HCT116 (cell line): Measurements from ENCODE around the gene OTOG. TPM values are rescaled to one million over a fixed set of nuclear protein-coding genes. Genes with fewer than 3 reads are reported as not detected.

Experiments used
- ATAC-seq: fragments of 200-7000 bp; cut with Tn5 transposase; 2 replicates; pipeline ENCODE4 v1.9.1; 2020; ENCODE audit warnings: mild to moderate bottlenecking, moderate library complexity
- BruUV-seq: library from RNA; stranded (reverse); fragments of 400-500 nt; replicated peaks from 2 replicates; lab custom pipeline; 2021; lab: Mats Ljungman, UMichigan
- CTCF ChIA-PET: fragments of 300-600 bp; sonication (Branson Sonifier 250); formaldehyde crosslinking; loops from one replicate; lab custom pipeline; 2021; ENCODE audit warnings: antibody characterized with exemption; lab: Charles Lee
- POLR2A ChIA-PET: fragments of 300-600, 350-600 bp; sonication (Branson Sonifier 250); formaldehyde crosslinking; loops from one replicate; lab custom pipeline; 2021; ENCODE audit warnings: antibody characterized with exemption; lab: Charles Lee
- RAD21 ChIA-PET, 2 experiments: fragments of 300-600 bp; sonication (Branson Sonifier 250); formaldehyde crosslinking; loops; one replicate each; lab custom pipeline; 2023; ENCODE audit warnings: low total read pairs in 2 of 2; ENCODE audit not compliant: uncharacterized antibody in 2 of 2, unreplicated experiment in 2 of 2, low non-redundant PET in 1 of 2; lab: Charles Lee
- DNase-seq: peaks from one replicate; pipeline ENCODE4 v3.0.0-alpha.2; 2010; ENCODE audit warnings: low read depth, low spot score
- H2AFZ ChIP-seq: fragments of 200-600 bp; shearing (Covaris generic), sonication (generic); 2 replicates; pipeline ENCODE4 v1.6.1; 2017; ENCODE audit warnings: low read depth, mixed run types, mixed read lengths, antibody characterized with exemption, low read length; ENCODE audit not compliant: poor library complexity, severe bottlenecking
- H3K27ac ChIP-seq: 2 replicates; pipeline ENCODE4 v1.5.1; 2012; ENCODE audit warnings: low read depth, low read length
- H3K27me3 ChIP-seq: fragments of 200-600 bp; sonication (generic); 2 replicates; pipeline ENCODE4 v1.6.1; 2016; ENCODE audit warnings: mixed run types, low read length, mixed read lengths; ENCODE audit not compliant: insufficient read depth
- H3K36me3 ChIP-seq, 2 experiments: fragments of 200-500 bp in 1 of 2; fragments of 200-600 bp in 1 of 2; sonication (Bioruptor generic) in 1 of 2; sonication (generic) in 1 of 2; 2 replicates each; pipeline versions ENCODE4 v1.5.1 to v1.6.1; 2014 to 2016; ENCODE audit warnings: low read length in 2 of 2, inconsistent platforms in 1 of 2, mixed read lengths in 1 of 2, mixed run types in 1 of 2; ENCODE audit not compliant: insufficient read depth in 2 of 2, control insufficient read depth in 1 of 2
- H3K4me1 ChIP-seq, 2 experiments: fragments of 200-600 bp in 1 of 2; sonication (generic) in 1 of 2; 2 replicates each; pipeline versions ENCODE4 v1.5.1 to v1.6.1; 2012 to 2017; ENCODE audit warnings: low read length in 2 of 2, inconsistent platforms in 1 of 2, mild to moderate bottlenecking in 1 of 2, mixed read lengths in 1 of 2, mixed run types in 1 of 2, moderate library complexity in 1 of 2; ENCODE audit not compliant: insufficient read depth in 2 of 2, control insufficient read depth in 1 of 2
- H3K4me2 ChIP-seq: fragments of 200-600 bp; sonication (generic); 2 replicates; pipeline ENCODE4 v1.6.1; 2017; ENCODE audit warnings: mixed run types, low read length, mixed read lengths
- H3K4me3 ChIP-seq, 2 experiments: fragments of 200-600 bp in 1 of 2; sonication (generic) in 1 of 2; replicated peaks in 1 of 2; 2 replicates each; pipeline ENCODE4 v1.5.1; 2011 to 2016; ENCODE audit warnings: low read length in 2 of 2, control low read depth in 1 of 2, low read depth in 1 of 2, mild to moderate bottlenecking in 1 of 2, mixed read lengths in 1 of 2, mixed run types in 1 of 2
- H3K79me2 ChIP-seq: fragments of 200-600 bp; sonication (generic); 2 replicates; pipeline ENCODE4 v1.6.1; 2017; ENCODE audit warnings: mild to moderate bottlenecking, mixed run types, low read length, moderate library complexity, mixed read lengths; ENCODE audit not compliant: insufficient read depth
- H3K9ac ChIP-seq: fragments of 200-600 bp; sonication (generic); 2 replicates; pipeline ENCODE4 v1.6.1; 2016; ENCODE audit warnings: low read length, mixed read lengths
- H3K9me2 ChIP-seq: fragments of 200-600 bp; sonication (generic), shearing (Covaris generic); 2 replicates; pipeline ENCODE4 v1.6.1; 2017; ENCODE audit warnings: mixed run types, mild to moderate bottlenecking, moderate library complexity; ENCODE audit not compliant: insufficient read depth
- H3K9me3 ChIP-seq, 2 experiments: fragments of 200-500 bp in 1 of 2; fragments of 200-600 bp in 1 of 2; sonication (Bioruptor generic) in 1 of 2; sonication (generic) in 1 of 2; 2 replicates each; pipeline ENCODE4 v1.6.1; 2014 to 2017; ENCODE audit warnings: low read length in 2 of 2, mixed read lengths in 2 of 2, inconsistent platforms in 1 of 2, low read depth in 1 of 2, mild to moderate bottlenecking in 1 of 2, mixed run types in 1 of 2, moderate library complexity in 1 of 2; ENCODE audit not compliant: control insufficient read depth in 1 of 2, insufficient read depth in 1 of 2
- H4K20me1 ChIP-seq: fragments of 200-600 bp; sonication (generic), shearing (Covaris generic); 2 replicates; pipeline ENCODE4 v1.6.1; 2017; ENCODE audit warnings: mixed run types, mild to moderate bottlenecking, moderate library complexity; ENCODE audit not compliant: insufficient read depth
- CBX3 ChIP-seq: IDR thresholded peaks from 2 replicates; pipeline ENCODE4 v1.6.1; 2012; ENCODE audit warnings: low read depth
- CEBPB ChIP-seq: IDR thresholded peaks from 2 replicates; pipeline ENCODE4 v1.6.1; 2012; ENCODE audit warnings: low read depth
- EGR1 ChIP-seq: IDR thresholded peaks from 2 replicates; pipeline ENCODE4 v1.6.1; 2012; ENCODE audit warnings: low read depth
- ELF1 ChIP-seq: IDR thresholded peaks from 2 replicates; pipeline ENCODE4 v1.6.1; 2012; ENCODE audit warnings: low read depth, borderline replicate concordance
- EZH2 ChIP-seq: fragments of 200-600 bp; sonication (generic); IDR thresholded peaks from 2 replicates; pipeline ENCODE4 v1.6.1; 2017; ENCODE audit warnings: antibody characterized with exemption, mixed run types
- JUND ChIP-seq: IDR thresholded peaks from 2 replicates; pipeline ENCODE4 v1.6.1; 2012
- POLR2AphosphoS5 ChIP-seq: IDR thresholded peaks from 2 replicates; pipeline ENCODE4 v1.6.1; 2011; ENCODE audit warnings: mild to moderate bottlenecking, low read depth, low read length, moderate library complexity
- RAD21 ChIP-seq: IDR thresholded peaks from 2 replicates; pipeline ENCODE4 v1.6.1; 2012; ENCODE audit warnings: low read depth, mild to moderate bottlenecking
- SIN3A ChIP-seq: IDR thresholded peaks from 2 replicates; pipeline ENCODE4 v1.6.1; 2012; ENCODE audit warnings: low read depth
- SP1 ChIP-seq: IDR thresholded peaks from 2 replicates; pipeline ENCODE4 v1.6.1; 2012; ENCODE audit warnings: low read depth
- SRF ChIP-seq: IDR thresholded peaks from 2 replicates; pipeline ENCODE4 v1.6.1; 2012; ENCODE audit warnings: low read depth
- TCF7L2 ChIP-seq: IDR thresholded peaks from 2 replicates; pipeline ENCODE4 v1.7.0; 2011; ENCODE audit warnings: borderline replicate concordance, inconsistent platforms; ENCODE audit not compliant: insufficient read depth, insufficient read length; ENCODE audit errors: extremely low read depth
- ZFX ChIP-seq: fragments of 450-650 bp; IDR thresholded peaks from 2 replicates; pipeline ENCODE4 v1.6.1; 2017
- ZNF274 ChIP-seq: fragments of 200-500 bp; sonication (Bioruptor generic); IDR thresholded peaks from 2 replicates; pipeline ENCODE4 v1.6.1; 2014; ENCODE audit warnings: mild to moderate bottlenecking, low read depth, low read length, inconsistent platforms
- intact Hi-C: fragments of 100-400 bp; cut with micrococcal nuclease; formaldehyde crosslinking; loops from 2 replicates; pipeline ENCODE4 v1.10.0; 2022
- total RNA-seq: library from RNA; stranded (reverse); gene quantifications from one replicate; pipeline ENCODE4 v1.2.1, GENCODE V29; 2021; ENCODE audit not compliant: unreplicated experiment
- TF ChIP-seq, protein P1 (sequence below), 3 experiments: fragments of 200-600 bp in 1 of 3; sonication (generic) in 1 of 3; IDR thresholded peaks in 2 of 3; conservative IDR thresholded peaks in 1 of 3; 2 replicates each; pipeline ENCODE4 v1.5.1; 2012 to 2017; ENCODE audit warnings: low read depth in 2 of 3, low read length in 2 of 3, antibody characterized with exemption in 1 of 3, borderline replicate concordance in 1 of 3, control low read depth in 1 of 3, mild to moderate bottlenecking in 1 of 3, mixed read lengths in 1 of 3, mixed run types in 1 of 3, moderate library complexity in 1 of 3; ENCODE audit not compliant: insufficient read depth in 1 of 3
- TF ChIP-seq, protein P2 (sequence below): IDR thresholded peaks from 2 replicates; pipeline ENCODE4 v1.6.1; 2011; ENCODE audit warnings: mild to moderate bottlenecking, low read length, moderate library complexity; ENCODE audit not compliant: insufficient replicate concordance; ENCODE audit errors: extremely low read depth
- TF ChIP-seq, protein P3 (sequence below): IDR thresholded peaks from 2 replicates; pipeline ENCODE4 v1.6.1; 2012; ENCODE audit warnings: low read depth
- TF ChIP-seq, protein P4 (sequence below): IDR thresholded peaks from 2 replicates; pipeline ENCODE4 v1.6.1; 2012

The OTOG gene
- total RNA-seq, 1 experiment from 2014 or later: 0.07 TPM

DNA sequence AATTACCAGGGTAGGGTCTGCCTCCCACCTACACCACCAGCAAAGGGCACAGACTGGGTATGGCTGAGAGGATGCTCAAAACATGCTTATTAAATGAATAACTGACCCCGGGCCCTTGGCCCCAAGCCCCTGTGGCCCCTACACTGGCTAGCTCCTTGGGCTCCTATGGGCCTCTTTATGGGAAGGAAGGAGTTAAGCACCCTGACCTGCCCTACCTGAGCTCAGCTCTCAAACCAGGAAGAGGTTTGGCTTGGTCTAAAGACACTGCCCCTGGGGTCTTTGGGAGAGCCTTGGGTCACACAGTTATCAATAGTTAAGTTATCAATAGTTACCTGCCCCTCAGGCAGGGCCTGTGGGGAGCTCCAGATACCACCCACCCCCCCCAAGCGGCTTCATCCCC, 4.0 kb upstream of the OTOG start:
- BruUV-seq: no TSS peak
- no peak overlapping the region for H2AFZ ChIP-seq
- H3K27ac ChIP-seq: no peak overlapping the region
- no peak for TF ChIP-seq ELF1
- TF ChIP-seq, protein P1, sequence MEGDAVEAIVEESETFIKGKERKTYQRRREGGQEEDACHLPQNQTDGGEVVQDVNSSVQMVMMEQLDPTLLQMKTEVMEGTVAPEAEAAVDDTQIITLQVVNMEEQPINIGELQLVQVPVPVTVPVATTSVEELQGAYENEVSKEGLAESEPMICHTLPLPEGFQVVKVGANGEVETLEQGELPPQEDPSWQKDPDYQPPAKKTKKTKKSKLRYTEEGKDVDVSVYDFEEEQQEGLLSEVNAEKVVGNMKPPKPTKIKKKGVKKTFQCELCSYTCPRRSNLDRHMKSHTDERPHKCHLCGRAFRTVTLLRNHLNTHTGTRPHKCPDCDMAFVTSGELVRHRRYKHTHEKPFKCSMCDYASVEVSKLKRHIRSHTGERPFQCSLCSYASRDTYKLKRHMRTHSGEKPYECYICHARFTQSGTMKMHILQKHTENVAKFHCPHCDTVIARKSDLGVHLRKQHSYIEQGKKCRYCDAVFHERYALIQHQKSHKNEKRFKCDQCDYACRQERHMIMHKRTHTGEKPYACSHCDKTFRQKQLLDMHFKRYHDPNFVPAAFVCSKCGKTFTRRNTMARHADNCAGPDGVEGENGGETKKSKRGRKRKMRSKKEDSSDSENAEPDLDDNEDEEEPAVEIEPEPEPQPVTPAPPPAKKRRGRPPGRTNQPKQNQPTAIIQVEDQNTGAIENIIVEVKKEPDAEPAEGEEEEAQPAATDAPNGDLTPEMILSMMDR (IDR thresholded peaks at IDR 0.05 in 2 of 3, conservative IDR thresholded peaks at IDR 0.05 in 1 of 3; ENCODE audit: borderline replicate concordance in 1 of 3, insufficient read depth in 1 of 3, low read depth in 2 of 3, low read length in 2 of 3): no peak
- TF ChIP-seq, protein P2, sequence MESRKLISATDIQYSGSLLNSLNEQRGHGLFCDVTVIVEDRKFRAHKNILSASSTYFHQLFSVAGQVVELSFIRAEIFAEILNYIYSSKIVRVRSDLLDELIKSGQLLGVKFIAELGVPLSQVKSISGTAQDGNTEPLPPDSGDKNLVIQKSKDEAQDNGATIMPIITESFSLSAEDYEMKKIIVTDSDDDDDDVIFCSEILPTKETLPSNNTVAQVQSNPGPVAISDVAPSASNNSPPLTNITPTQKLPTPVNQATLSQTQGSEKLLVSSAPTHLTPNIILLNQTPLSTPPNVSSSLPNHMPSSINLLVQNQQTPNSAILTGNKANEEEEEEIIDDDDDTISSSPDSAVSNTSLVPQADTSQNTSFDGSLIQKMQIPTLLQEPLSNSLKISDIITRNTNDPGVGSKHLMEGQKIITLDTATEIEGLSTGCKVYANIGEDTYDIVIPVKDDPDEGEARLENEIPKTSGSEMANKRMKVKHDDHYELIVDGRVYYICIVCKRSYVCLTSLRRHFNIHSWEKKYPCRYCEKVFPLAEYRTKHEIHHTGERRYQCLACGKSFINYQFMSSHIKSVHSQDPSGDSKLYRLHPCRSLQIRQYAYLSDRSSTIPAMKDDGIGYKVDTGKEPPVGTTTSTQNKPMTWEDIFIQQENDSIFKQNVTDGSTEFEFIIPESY: no peak
- TF ChIP-seq SP1: no peak
- no peak for TF ChIP-seq CEBPB
- TF ChIP-seq TCF7L2: no peak
- no peak for TF ChIP-seq RAD21
- TF ChIP-seq EGR1: no peak
- no peak for TF ChIP-seq ZFX
- TF ChIP-seq SIN3A: no peak
- no peak for TF ChIP-seq ZNF274
- TF ChIP-seq POLR2AphosphoS5: no peak
- no peak for TF ChIP-seq JUND
- TF ChIP-seq, protein P3, sequence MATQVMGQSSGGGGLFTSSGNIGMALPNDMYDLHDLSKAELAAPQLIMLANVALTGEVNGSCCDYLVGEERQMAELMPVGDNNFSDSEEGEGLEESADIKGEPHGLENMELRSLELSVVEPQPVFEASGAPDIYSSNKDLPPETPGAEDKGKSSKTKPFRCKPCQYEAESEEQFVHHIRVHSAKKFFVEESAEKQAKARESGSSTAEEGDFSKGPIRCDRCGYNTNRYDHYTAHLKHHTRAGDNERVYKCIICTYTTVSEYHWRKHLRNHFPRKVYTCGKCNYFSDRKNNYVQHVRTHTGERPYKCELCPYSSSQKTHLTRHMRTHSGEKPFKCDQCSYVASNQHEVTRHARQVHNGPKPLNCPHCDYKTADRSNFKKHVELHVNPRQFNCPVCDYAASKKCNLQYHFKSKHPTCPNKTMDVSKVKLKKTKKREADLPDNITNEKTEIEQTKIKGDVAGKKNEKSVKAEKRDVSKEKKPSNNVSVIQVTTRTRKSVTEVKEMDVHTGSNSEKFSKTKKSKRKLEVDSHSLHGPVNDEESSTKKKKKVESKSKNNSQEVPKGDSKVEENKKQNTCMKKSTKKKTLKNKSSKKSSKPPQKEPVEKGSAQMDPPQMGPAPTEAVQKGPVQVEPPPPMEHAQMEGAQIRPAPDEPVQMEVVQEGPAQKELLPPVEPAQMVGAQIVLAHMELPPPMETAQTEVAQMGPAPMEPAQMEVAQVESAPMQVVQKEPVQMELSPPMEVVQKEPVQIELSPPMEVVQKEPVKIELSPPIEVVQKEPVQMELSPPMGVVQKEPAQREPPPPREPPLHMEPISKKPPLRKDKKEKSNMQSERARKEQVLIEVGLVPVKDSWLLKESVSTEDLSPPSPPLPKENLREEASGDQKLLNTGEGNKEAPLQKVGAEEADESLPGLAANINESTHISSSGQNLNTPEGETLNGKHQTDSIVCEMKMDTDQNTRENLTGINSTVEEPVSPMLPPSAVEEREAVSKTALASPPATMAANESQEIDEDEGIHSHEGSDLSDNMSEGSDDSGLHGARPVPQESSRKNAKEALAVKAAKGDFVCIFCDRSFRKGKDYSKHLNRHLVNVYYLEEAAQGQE: no peak
- TF ChIP-seq, protein P4, sequence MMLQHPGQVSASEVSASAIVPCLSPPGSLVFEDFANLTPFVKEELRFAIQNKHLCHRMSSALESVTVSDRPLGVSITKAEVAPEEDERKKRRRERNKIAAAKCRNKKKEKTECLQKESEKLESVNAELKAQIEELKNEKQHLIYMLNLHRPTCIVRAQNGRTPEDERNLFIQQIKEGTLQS: no peak
- TF ChIP-seq EZH2: no peak
- no peak for TF ChIP-seq SRF
- TF ChIP-seq CBX3: no peak
- TF ChIP-seq, all 23 proteins: peak for 0
- H3K4me3 ChIP-seq: peak overlapping the region; percentile 65 to 88
- intact Hi-C loops: no loop called here
- ATAC-seq (no peak), DNase-seq (no peak)
- H3K9me2 ChIP-seq: no peaks in the 10 kb centered on the region
- peak overlapping the region; percentile 84 for H3K4me2 ChIP-seq
- peak overlapping the region; percentile 70; the same call in 1 of the 2 replicates for H3K9ac ChIP-seq
- H3K4me1 ChIP-seq: peaks cover 4 to 22% of the 10 kb centered on the region in 2 experiments; a peak in 3 of 4 replicates
- H4K20me1 ChIP-seq: no peaks in the 10 kb centered on the region
- no peaks in the 10 kb centered on the region for H3K9me3 ChIP-seq
- H3K36me3 ChIP-seq: no peaks in the 10 kb centered on the region
- no peaks in the 10 kb centered on the region for H3K27me3 ChIP-seq
- ChIA-PET CTCF (interaction anchor here (1.1 to 1.5 kb wide), 2 partner anchors 15 to 188 kb away, joined by 4 to 8 read pairs; no protein-coding TSS in a partner anchor), POLR2A (no interaction called here), RAD21 (no interaction called here)
- H3K79me2 ChIP-seq: no peaks in the 10 kb centered on the region
